ENCODE data around the gene SCFD2.

Gene SCFD2

GRCh38 chr4:53208753-53209152 lies 157.1 kb downstream of the SCFD2 start:
- ATAC-seq (ENCODE audit: insufficient read depth, low read depth): no peak
- TF ChIP-seq, protein P1, sequence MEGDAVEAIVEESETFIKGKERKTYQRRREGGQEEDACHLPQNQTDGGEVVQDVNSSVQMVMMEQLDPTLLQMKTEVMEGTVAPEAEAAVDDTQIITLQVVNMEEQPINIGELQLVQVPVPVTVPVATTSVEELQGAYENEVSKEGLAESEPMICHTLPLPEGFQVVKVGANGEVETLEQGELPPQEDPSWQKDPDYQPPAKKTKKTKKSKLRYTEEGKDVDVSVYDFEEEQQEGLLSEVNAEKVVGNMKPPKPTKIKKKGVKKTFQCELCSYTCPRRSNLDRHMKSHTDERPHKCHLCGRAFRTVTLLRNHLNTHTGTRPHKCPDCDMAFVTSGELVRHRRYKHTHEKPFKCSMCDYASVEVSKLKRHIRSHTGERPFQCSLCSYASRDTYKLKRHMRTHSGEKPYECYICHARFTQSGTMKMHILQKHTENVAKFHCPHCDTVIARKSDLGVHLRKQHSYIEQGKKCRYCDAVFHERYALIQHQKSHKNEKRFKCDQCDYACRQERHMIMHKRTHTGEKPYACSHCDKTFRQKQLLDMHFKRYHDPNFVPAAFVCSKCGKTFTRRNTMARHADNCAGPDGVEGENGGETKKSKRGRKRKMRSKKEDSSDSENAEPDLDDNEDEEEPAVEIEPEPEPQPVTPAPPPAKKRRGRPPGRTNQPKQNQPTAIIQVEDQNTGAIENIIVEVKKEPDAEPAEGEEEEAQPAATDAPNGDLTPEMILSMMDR (IDR thresholded peaks at IDR 0.05; ENCODE audit: borderline replicate concordance, extremely low read depth, low read length, poor library complexity, severe bottlenecking): no peak
- no peak for TF ChIP-seq EZH2 (IDR thresholded peaks at IDR 0.05; ENCODE audit: borderline replicate concordance, low read depth, low read length, severe bottlenecking)
- H4K20me1 ChIP-seq (ENCODE audit: insufficient read depth, low read length): no peaks in the 10 kb centered on the region

DNA sequence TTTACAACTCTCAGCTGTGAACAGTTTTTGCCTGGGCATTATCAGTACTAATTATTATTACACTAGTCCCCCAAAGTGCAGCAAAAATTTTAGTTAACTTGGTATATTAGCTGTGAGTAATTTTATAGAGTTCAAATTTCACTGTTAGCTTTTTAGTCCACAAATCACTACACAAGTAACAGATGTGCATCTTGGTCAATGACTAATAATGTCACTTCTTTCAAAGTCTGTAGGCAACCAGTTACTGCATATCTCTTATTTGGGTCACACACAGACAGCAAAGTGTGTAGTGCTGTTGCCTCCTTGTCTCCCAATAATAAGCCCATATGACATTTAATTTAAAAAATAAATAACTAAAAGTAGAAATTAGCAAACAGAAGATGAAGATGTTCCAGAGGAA lies 159.9 kb downstream of the SCFD2 start:
- no peak for TF ChIP-seq EZH2 (IDR thresholded peaks at IDR 0.05; ENCODE audit: borderline replicate concordance, low read depth, low read length, severe bottlenecking)
- TF ChIP-seq, protein P1 (IDR thresholded peaks at IDR 0.05; ENCODE audit: borderline replicate concordance, extremely low read depth, low read length, poor library complexity, severe bottlenecking): no peak
- no peak overlapping the region for H3K27ac ChIP-seq (ENCODE audit: low read length)

More at GRCh38 chr4:53208753-53209152, 157.1 kb downstream of the SCFD2 start:
- Histone ChIP-seq H3K4me3 (ENCODE audit: low read depth in 1 of 2, low read length in 2 of 2) (no peak overlapping the region), H3K27ac (ENCODE audit: low read length) (no peak overlapping the region), H3K9ac (ENCODE audit: low read depth, low read length) (no peak overlapping the region), H3K36me3 (ENCODE audit: insufficient read depth, low read length) (no peaks in the 10 kb centered on the region), H3K4me1 (ENCODE audit: insufficient read depth, low read length) (no peaks in the 10 kb centered on the region), H3K79me2 (ENCODE audit: insufficient read depth, low read length) (no peaks in the 10 kb centered on the region), H2AFZ (ENCODE audit: low read depth, low read length) (no peak overlapping the region), H3K4me2 (ENCODE audit: insufficient read depth, low read length) (no peak overlapping the region), H3K9me3 (ENCODE audit: insufficient read depth, low read length, severe bottlenecking) (no peaks in the 10 kb centered on the region), H3K27me3 (ENCODE audit: insufficient read depth, low read length, poor library complexity) (no peaks in the 10 kb centered on the region)
- no peak for DNase-seq

DNA sequence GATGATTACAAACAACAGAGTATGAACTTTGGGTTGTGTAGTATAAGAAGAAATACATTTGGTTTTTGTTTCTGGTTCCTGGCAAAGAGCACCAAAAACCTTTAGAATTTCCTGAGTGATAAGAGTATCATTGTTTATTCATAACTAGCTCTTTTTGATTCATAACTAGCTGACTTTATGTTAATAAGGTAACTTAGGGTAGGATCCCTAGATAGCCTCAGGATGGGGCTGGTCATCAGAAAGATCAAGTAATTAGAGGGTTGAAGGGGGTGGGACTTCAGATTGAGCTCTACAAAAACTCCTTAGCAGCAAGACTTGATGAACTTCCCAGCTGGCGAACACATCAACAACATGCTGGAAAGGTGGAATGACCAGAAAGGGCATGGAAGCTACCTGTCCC lies 166.5 kb downstream of the SCFD2 start:
- no peaks in the 10 kb centered on the region for H3K9me3 ChIP-seq (ENCODE audit: insufficient read depth, low read length, severe bottlenecking)
- H4K20me1 ChIP-seq (ENCODE audit: insufficient read depth, low read length): no peaks in the 10 kb centered on the region
- H3K36me3 ChIP-seq (ENCODE audit: insufficient read depth, low read length): no peaks in the 10 kb centered on the region
- no peaks in the 10 kb centered on the region for H3K79me2 ChIP-seq (ENCODE audit: insufficient read depth, low read length)
- H3K4me2 ChIP-seq (ENCODE audit: insufficient read depth, low read length): no peak overlapping the region
- H3K27ac ChIP-seq (ENCODE audit: low read length): no peak overlapping the region
- no peak for DNase-seq
- no peak overlapping the region for H2AFZ ChIP-seq (ENCODE audit: low read depth, low read length)
- H3K4me1 ChIP-seq (ENCODE audit: insufficient read depth, low read length): no peaks in the 10 kb centered on the region
- H3K27me3 ChIP-seq (ENCODE audit: insufficient read depth, low read length, poor library complexity): no peaks in the 10 kb centered on the region
- H3K4me3 ChIP-seq (ENCODE audit: low read depth in 1 of 2, low read length in 2 of 2): no peak overlapping the region
- H3K9ac ChIP-seq (ENCODE audit: low read depth, low read length): no peak overlapping the region
- ATAC-seq (ENCODE audit: insufficient read depth, low read depth): no peak
- no peak for TF ChIP-seq EZH2 (IDR thresholded peaks at IDR 0.05; ENCODE audit: borderline replicate concordance, low read depth, low read length, severe bottlenecking)
- TF ChIP-seq, protein P1 (IDR thresholded peaks at IDR 0.05; ENCODE audit: borderline replicate concordance, extremely low read depth, low read length, poor library complexity, severe bottlenecking): no peak

More for the DNA sequence above, 159.9 kb downstream of the SCFD2 start:
- DNase-seq (no peak), ATAC-seq (ENCODE audit: insufficient read depth, low read depth) (no peak)
- Histone ChIP-seq H3K79me2 (ENCODE audit: insufficient read depth, low read length) (no peaks in the 10 kb centered on the region), H3K4me3 (ENCODE audit: low read depth in 1 of 2, low read length in 2 of 2) (no peak overlapping the region), H3K27me3 (ENCODE audit: insufficient read depth, low read length, poor library complexity) (no peaks in the 10 kb centered on the region), H3K9ac (ENCODE audit: low read depth, low read length) (no peak overlapping the region), H2AFZ (ENCODE audit: low read depth, low read length) (no peak overlapping the region), H3K4me2 (ENCODE audit: insufficient read depth, low read length) (no peak overlapping the region), H3K36me3 (ENCODE audit: insufficient read depth, low read length) (no peaks in the 10 kb centered on the region), H3K9me3 (ENCODE audit: insufficient read depth, low read length, severe bottlenecking) (no peaks in the 10 kb centered on the region), H4K20me1 (ENCODE audit: insufficient read depth, low read length) (no peaks in the 10 kb centered on the region), H3K4me1 (ENCODE audit: insufficient read depth, low read length) (no peaks in the 10 kb centered on the region)

GRCh38 chr4:53197772-53198142 lies 168.1 kb downstream of the SCFD2 start:
- H3K79me2 ChIP-seq (ENCODE audit: insufficient read depth, low read length): no peaks in the 10 kb centered on the region
- H3K4me1 ChIP-seq (ENCODE audit: insufficient read depth, low read length): no peaks in the 10 kb centered on the region
- no peaks in the 10 kb centered on the region for H3K36me3 ChIP-seq (ENCODE audit: insufficient read depth, low read length)
- no peak overlapping the region for H3K4me2 ChIP-seq (ENCODE audit: insufficient read depth, low read length)
- no peak overlapping the region for H3K27ac ChIP-seq (ENCODE audit: low read length)
- no peak for DNase-seq
- no peaks in the 10 kb centered on the region for H3K9me3 ChIP-seq (ENCODE audit: insufficient read depth, low read length, severe bottlenecking)
- no peak for TF ChIP-seq EZH2 (IDR thresholded peaks at IDR 0.05; ENCODE audit: borderline replicate concordance, low read depth, low read length, severe bottlenecking)
- TF ChIP-seq, protein P1 (IDR thresholded peaks at IDR 0.05; ENCODE audit: borderline replicate concordance, extremely low read depth, low read length, poor library complexity, severe bottlenecking): no peak
- H3K9ac ChIP-seq (ENCODE audit: low read depth, low read length): no peak overlapping the region
- no peak overlapping the region for H3K4me3 ChIP-seq (ENCODE audit: low read depth in 1 of 2, low read length in 2 of 2)
- no peaks in the 10 kb centered on the region for H3K27me3 ChIP-seq (ENCODE audit: insufficient read depth, low read length, poor library complexity)
- H2AFZ ChIP-seq (ENCODE audit: low read depth, low read length): no peak overlapping the region
- H4K20me1 ChIP-seq (ENCODE audit: insufficient read depth, low read length): no peaks in the 10 kb centered on the region
- no peak for ATAC-seq (ENCODE audit: insufficient read depth, low read depth)

Data from DND-41 (cell line).